A549 treated with CpdA at 1 μM for 4 hours (cell line): ENCODE data around the gene COL6A6. TPM values are rescaled to one million over a fixed set of nuclear protein-coding genes. Genes with fewer than 3 reads are reported as not detected.

Source experiments
- total RNA-seq: library from RNA; stranded (reverse); fragments of 200-300 nt; extraction: Qiagen RNA extraction; gene quantifications from 5 replicates; pipeline ENCODE4 v1.2.3, GENCODE V29; 2022; ENCODE audit warnings: low read depth

COL6A6 gene
- not detected in 5 replicates for total RNA-seq

GRCh38 chr3:130516645-130517512, at the start of gene COL6A6:
Gene COL6A6, plus strand, starts transcription at chr3:130517177. Its CDS starts 43,188 bp downstream, at chr3:130560365.

Other genes with a start within 250 kb of the COL6A6 start
- gene COL6A5, start 171.5 kb upstream of the COL6A6 start, total RNA-seq: not detected in 5 replicates
- 15.7 to 22.1 TPM (median 17.6 TPM) in 5 replicates for gene PIK3R4, start 229.7 kb downstream of the COL6A6 start, total RNA-seq